Small intestine (tissue), 7 donors: ENCODE results near the gene KNOP1. TPM values are rescaled to one million over a fixed set of nuclear protein-coding genes. Genes with fewer than 3 reads are reported as not detected.

Source experiments
- DNase-seq, 2 donors: peaks; one replicate each; pipeline versions ENCODE4 v3.0.0 to v3.0.0-alpha.2; 2013
- FAIRE-seq: peaks from 2 replicates; lab custom pipeline; 2012; peaks lifted over from hg19 to GRCh38; lab: Jason Lieb, UNC
- H3K27ac ChIP-seq, 3 donors: one replicate each; pipeline ENCODE4 v1.5.1; 2013; ENCODE audit warnings: low read length in 2 of 3, mild to moderate bottlenecking in 2 of 3, control low read depth in 1 of 3, inconsistent platforms in 1 of 3, low read depth in 1 of 3, moderate library complexity in 1 of 3
- H3K27me3 ChIP-seq, 3 donors: one replicate each; pipeline ENCODE4 v1.6.1; 2013; ENCODE audit warnings: low read length in 3 of 3, inconsistent platforms in 1 of 3; ENCODE audit not compliant: control insufficient read depth in 3 of 3, insufficient read depth in 3 of 3
- H3K36me3 ChIP-seq, 3 donors: one replicate each; pipeline ENCODE4 v1.6.1; 2013; ENCODE audit warnings: low read length in 3 of 3, inconsistent platforms in 1 of 3, low read depth in 1 of 3, mild to moderate bottlenecking in 1 of 3, moderate library complexity in 1 of 3; ENCODE audit not compliant: control insufficient read depth in 3 of 3, insufficient read depth in 2 of 3
- H3K4me1 ChIP-seq, 3 donors: one replicate each; pipeline ENCODE4 v1.6.1; 2013; ENCODE audit warnings: low read length in 2 of 3, inconsistent platforms in 1 of 3, low read depth in 1 of 3, mild to moderate bottlenecking in 1 of 3, moderate library complexity in 1 of 3; ENCODE audit not compliant: control insufficient read depth in 3 of 3, insufficient read depth in 2 of 3
- H3K4me3 ChIP-seq, 3 donors: one replicate each; pipeline ENCODE4 v1.5.1; 2013; ENCODE audit warnings: low read length in 3 of 3, control low read depth in 1 of 3, inconsistent platforms in 1 of 3, low read depth in 1 of 3, mild to moderate bottlenecking in 1 of 3, moderate library complexity in 1 of 3
- H3K9me3 ChIP-seq, 2 donors: one replicate each; pipeline ENCODE4 v1.6.1; 2013; ENCODE audit warnings: low read depth in 1 of 2, low read length in 1 of 2; ENCODE audit not compliant: control insufficient read depth in 2 of 2, insufficient read depth in 1 of 2
- WGBS, 3 donors: extraction: QIAGEN DNeasy Blood & Tissue Kit; methylation state at CpG; one replicate each; pipeline ENCODE4 v1.1.7; 2013; 5-methylcytosine and 5-hydroxymethylcytosine counted together
- polyA plus RNA-seq, 4 donors: library from polyadenylated mRNA; stranded (reverse) in 3 of 4; unstranded in 1 of 4; fragments of 200-250 nt in 3 of 4; fragments of 120-200 nt in 1 of 4; gene quantifications; one replicate each; pipeline versions ENCODE4 v1.2.1 to v1.2.3, GENCODE V29; 2013
- donor health status: healthy with polysubstance abuse.
- donor health status: control.
- donor health status: control.
- donor health status: Bipolar disorder and iron deficiency.
- donor health status: healthy.

KNOP1 gene
- polyA plus RNA-seq, 4 donors = 9.6 to 29.6 (median 14.1) TPM

DNA sequence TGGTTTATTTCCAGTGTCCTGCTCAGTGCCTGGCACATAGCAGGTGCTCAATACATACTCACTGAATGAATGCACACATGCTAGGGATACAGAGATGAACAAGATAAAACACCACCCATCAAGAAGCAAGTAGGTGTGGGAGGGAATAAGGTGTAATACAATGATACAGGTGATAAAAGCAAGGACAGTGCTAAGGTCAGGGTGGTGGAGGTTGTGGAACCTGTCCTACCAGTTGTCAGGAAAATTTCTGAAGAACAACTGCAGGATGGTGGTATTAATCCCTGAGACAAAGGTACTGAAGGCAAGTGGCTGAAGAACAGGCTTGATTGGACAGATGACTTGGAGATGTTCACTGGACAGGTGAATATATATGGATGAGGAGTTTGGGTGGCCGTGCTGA lies 1.8 kb downstream of the KNOP1 start:
- DNase-seq (peak; percentile 82 to 85), FAIRE-seq (no peak)
- H3K9me3 ChIP-seq = no peaks in the 10 kb centered on the region
- 15 to 75% (median 41%) methylated on average over 1 of the region's 1 CpG for WGBS, 3 donors
- H3K36me3 ChIP-seq = peaks cover 2 to 33% (median 8%) of the 10 kb centered on the region in 3 donors
- H3K4me3 ChIP-seq = no peak overlapping the region
- H3K4me1 ChIP-seq = peaks cover 3 to 20% (median 6%) of the 10 kb centered on the region in 3 donors
- no peaks in the 10 kb centered on the region for H3K27me3 ChIP-seq
- peak overlapping the region in 1 of 3 donors; percentile 87 for H3K27ac ChIP-seq

DNA sequence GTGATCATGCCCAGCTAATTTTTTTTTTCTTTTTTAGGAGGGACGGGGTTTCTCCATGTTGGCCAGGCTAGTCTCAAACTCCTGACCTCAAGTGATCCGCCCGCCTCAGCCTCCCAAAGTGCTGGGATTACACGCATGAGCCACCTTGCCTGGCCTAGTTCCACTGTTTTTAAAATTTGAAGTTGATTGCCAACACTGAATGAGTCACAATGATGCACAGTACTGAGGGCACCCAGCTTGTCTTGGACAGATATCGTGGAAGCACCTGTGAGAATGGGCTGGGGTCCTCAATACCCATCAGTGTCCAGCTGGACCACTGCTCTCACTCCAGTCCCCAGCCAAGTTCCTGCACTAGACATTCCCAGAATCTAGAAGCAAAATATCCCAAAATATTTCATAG lies 2.5 kb downstream of the KNOP1 start:
- no peak for DNase-seq
- Histone ChIP-seq H3K27ac (peak overlapping the region in 1 of 3 donors; percentile 42), H3K27me3 (no peaks in the 10 kb centered on the region), H3K4me3 (no peak overlapping the region), H3K4me1 (peaks cover 3 to 24% (median 6%) of the 10 kb centered on the region in 3 donors), H3K36me3 (peaks cover 2 to 39% (median 8%) of the 10 kb centered on the region in 3 donors), H3K9me3 (no peaks in the 10 kb centered on the region)
- no peak for FAIRE-seq
- 51 to 77% (median 66%) methylated on average over 5 of the region's 5 CpGs for WGBS, 3 donors

DNA sequence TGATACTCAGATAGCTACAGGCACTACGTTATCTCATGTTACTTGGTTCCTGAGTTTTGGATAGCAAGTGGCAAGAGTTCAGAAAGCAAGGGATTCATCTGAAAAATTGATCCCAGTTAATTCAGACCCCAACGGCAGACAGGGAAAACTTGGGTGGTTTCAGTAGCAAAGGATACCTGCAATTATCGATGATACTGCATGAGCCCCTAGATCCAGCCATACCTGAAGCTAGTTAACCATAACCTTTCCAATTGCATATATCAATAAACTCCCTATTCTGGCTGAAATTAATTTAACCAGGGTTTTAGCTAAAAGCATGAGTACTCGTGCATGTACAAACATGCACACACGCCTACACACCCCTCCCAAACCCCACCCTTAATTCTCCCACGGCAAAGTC lies 4.3 kb downstream of the KNOP1 start:
- 70 to 84% (median 84%) methylated on average over 6 of the region's 6 CpGs for WGBS, 3 donors
- peaks cover 3 to 19% (median 6%) of the 10 kb centered on the region in 3 donors for H3K4me1 ChIP-seq
- FAIRE-seq (no peak), DNase-seq (no peak)
- no peaks in the 10 kb centered on the region for H3K27me3 ChIP-seq
- no peaks in the 10 kb centered on the region for H3K9me3 ChIP-seq
- H3K36me3 ChIP-seq = peaks cover 4 to 58% (median 8%) of the 10 kb centered on the region in 3 donors
- H3K27ac ChIP-seq = no peak overlapping the region
- H3K4me3 ChIP-seq = no peak overlapping the region

DNA sequence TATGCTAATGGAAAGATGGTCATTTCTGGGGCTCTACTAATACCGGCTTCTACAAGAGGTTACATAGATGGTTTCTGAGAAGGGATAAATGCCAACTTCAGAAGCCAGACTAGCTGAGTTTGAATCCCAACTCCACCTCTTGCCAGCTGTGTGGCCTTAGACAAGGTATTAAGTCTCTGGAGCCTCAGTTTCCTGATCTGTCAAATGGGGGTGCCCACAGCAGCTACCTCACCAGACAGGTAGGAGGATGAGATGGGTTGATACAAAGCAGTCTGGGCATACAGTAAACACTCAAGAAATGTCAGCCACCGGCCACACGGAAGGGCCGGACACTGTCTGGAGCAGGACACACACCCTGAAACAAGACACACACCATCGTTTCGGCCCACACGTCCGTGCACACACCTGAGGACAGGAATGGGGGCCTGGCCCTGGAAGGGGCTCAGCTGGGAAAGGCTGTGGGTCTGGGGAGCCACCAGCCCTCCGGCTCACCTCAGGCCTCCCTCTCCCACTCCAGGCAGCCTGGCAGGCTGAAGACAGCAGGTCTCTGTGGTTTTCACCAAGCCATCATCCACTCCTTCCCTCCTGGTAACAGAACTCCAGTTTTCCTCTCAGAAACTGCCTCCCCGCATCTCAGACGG lies 5.5 kb downstream of the KNOP1 start:
- Histone ChIP-seq H3K4me1 (peaks cover 3 to 23% (median 6%) of the 10 kb centered on the region in 3 donors), H3K27ac (no peak overlapping the region), H3K9me3 (no peaks in the 10 kb centered on the region), H3K4me3 (no peak overlapping the region), H3K36me3 (peaks cover 4 to 68% (median 8%) of the 10 kb centered on the region in 3 donors), H3K27me3 (no peaks in the 10 kb centered on the region)
- FAIRE-seq = no peak
- WGBS, 3 donors = 90 to 96% (median 93%) methylated on average over 11 of the region's 11 CpGs
- no peak for DNase-seq

DNA sequence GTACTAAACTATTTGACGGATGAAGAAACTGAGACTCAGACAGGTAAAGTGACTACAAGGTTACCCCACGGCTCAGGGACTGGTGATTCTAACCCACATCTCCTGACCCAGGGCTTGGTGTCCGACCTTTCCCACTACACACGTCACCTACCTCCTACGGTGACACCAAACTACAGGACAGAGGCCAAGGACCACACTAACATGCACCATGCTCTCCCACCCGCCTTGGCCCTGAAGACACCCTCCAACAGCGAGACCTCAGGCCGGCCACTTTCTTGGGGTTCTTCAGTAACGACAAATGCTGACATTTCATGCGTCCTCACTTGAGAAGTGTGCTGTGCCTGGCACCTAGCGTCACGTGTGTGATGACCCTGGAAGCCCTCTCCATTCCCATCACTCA lies 6.4 kb downstream of the KNOP1 start:
- DNase-seq = no peak
- Histone ChIP-seq H3K4me3 (no peak overlapping the region), H3K4me1 (peaks cover 3 to 22% (median 6%) of the 10 kb centered on the region in 3 donors), H3K36me3 (peaks cover 4 to 75% (median 8%) of the 10 kb centered on the region in 3 donors), H3K27ac (no peak overlapping the region), H3K27me3 (no peaks in the 10 kb centered on the region), H3K9me3 (no peaks in the 10 kb centered on the region)
- WGBS, 3 donors = 89 to 93% (median 93%) methylated on average over 12 of the region's 12 CpGs
- no peak for FAIRE-seq

DNA sequence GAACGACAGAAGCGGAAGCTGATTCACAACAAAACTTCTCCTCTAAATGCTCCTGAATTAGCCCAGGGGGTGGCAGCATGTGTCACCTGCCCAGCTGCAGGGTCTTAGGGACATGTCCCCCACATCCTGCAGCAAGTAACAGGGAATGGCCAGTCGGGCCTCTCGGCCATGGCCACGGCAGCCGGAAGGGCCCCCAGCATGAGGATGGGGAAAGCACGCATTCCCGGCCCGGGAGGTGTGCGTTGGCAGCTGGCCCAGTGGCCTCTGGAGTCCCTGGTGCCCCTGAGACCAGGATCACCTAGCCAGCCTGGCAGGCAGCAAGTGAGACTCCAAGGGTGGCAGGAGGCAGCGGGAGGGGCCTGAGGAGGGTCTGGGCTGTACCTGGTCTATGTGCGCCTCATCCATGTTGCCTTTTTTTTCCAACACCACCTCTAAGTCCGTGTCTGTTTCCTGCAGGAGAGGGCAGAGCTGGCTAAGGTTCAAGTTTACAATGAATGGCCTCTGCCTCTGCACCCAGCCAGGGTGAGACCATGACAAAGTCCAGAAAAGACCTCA lies 7.0 kb downstream of the KNOP1 start:
- Histone ChIP-seq H3K36me3 (peaks cover 4 to 75% (median 8%) of the 10 kb centered on the region in 3 donors), H3K27me3 (no peaks in the 10 kb centered on the region), H3K27ac (peak overlapping the region in 1 of 3 donors; percentile 8), H3K4me3 (no peak overlapping the region), H3K9me3 (no peaks in the 10 kb centered on the region), H3K4me1 (peaks cover 3 to 17% (median 3%) of the 10 kb centered on the region in 3 donors)
- FAIRE-seq (no peak), DNase-seq (peak in 1 of 2 donors; percentile 21)
- WGBS, 3 donors = 58 to 70% (median 66%) methylated on average over 12 to 13 of the region's 13 CpGs

DNA sequence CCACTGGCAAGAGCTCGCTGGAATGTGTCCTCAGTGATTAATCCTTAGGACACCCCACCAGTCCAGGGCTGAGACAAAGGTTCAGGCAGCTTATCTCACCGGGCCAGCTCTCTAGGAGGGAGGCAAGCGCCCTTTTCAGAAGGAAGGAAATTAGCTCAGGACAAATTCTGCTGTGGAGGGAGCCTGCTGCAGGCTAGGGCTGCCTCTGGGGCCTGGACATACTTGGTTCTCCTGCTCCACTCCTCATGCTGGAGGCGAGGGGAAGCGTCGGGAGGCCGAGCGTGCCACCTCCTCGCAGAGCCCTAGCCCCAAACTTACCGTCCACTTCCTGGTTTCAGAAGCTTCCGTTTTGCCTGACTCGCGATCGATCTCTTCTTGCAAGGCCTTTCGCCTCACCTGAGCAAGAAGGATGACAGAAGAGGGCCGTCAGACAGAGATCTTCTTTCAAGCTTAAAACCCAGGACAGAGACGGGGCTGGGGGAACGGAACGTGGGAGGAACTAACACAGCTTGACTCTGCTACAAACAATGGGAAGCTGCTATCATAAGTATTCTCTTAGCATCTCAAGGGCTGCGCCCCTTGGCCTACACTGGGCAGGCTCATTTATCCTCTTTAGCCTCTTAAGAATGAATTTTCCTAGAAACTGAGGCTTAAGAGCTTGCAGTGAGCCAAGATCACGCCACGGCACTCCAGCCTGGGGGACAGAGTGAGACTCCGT lies 7.7 kb downstream of the KNOP1 start:
- no peak for FAIRE-seq
- no peak overlapping the region for H3K4me3 ChIP-seq
- peaks cover 0 to 12% (median 3%) of the 10 kb centered on the region in 3 donors for H3K4me1 ChIP-seq
- 82 to 88% (median 85%) methylated on average over 23 of the region's 23 CpGs for WGBS, 3 donors
- no peak for DNase-seq
- no peaks in the 10 kb centered on the region for H3K27me3 ChIP-seq
- H3K9me3 ChIP-seq = no peaks in the 10 kb centered on the region
- H3K36me3 ChIP-seq = peaks cover 4 to 80% (median 8%) of the 10 kb centered on the region in 3 donors
- peak overlapping the region in 1 of 3 donors; percentile 18 for H3K27ac ChIP-seq

DNA sequence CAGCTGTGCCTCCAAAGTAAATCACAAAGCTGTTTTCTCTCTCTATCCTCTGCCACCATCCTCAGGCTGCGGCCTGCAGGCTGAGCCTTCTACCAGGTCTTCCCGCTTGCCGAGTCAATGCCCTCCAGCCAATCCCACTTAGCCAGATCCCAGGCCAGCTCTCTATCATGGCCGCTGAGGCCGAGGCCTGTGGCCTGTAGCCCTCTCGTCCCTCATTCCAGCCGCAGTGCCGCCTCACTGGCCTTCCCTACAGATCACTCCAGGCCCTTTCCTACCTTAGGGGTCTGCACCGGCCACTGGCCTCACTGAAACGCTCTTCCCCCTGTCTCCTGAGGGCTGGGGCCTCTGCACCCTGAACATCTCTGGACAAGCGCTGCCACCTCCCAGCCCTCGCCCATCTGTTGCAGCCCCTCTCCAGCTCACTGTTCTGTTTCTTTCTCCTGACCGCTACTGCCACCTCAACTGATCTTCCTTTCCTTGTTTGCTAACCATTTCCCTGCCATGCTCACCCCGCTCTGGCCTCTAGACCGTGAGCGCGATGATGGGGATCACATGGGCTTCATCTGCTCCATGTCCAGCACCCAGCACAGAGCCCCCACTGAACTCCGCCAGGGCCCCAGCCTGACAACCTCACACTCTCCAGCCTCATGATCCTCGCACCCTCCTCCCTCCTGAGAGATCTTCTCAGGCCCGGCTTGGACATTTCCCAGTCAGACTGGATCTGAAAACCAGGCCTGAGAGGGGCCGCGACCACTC lies 8.5 kb downstream of the KNOP1 start:
- Histone ChIP-seq H3K27me3 (no peaks in the 10 kb centered on the region), H3K4me1 (peaks cover 0 to 12% (median 0%) of the 10 kb centered on the region in 3 donors), H3K27ac (no peak overlapping the region), H3K36me3 (peaks cover 7 to 85% (median 8%) of the 10 kb centered on the region in 3 donors), H3K4me3 (no peak overlapping the region), H3K9me3 (no peaks in the 10 kb centered on the region)
- DNase-seq (no peak), FAIRE-seq (no peak)
- WGBS, 3 donors = 94 to 97% (median 96%) methylated on average over 22 of the region's 22 CpGs
